GM12875 (cell line): ENCODE results near the gene DCUN1D3.

ENCODE experiments used
- H3K4me3 ChIP-seq: one replicate; pipeline ENCODE4 v1.5.1; 2011; ENCODE audit warnings: low read depth, low read length, control low read depth
- CTCF ChIP-seq: IDR thresholded peaks from 2 replicates; pipeline ENCODE4 v1.5.1; 2011; ENCODE audit warnings: low read depth, mild to moderate bottlenecking, control low read depth, inconsistent platforms, low read length, moderate library complexity, borderline replicate concordance; ENCODE audit not compliant: insufficient read depth

The DCUN1D3 gene

DNA sequence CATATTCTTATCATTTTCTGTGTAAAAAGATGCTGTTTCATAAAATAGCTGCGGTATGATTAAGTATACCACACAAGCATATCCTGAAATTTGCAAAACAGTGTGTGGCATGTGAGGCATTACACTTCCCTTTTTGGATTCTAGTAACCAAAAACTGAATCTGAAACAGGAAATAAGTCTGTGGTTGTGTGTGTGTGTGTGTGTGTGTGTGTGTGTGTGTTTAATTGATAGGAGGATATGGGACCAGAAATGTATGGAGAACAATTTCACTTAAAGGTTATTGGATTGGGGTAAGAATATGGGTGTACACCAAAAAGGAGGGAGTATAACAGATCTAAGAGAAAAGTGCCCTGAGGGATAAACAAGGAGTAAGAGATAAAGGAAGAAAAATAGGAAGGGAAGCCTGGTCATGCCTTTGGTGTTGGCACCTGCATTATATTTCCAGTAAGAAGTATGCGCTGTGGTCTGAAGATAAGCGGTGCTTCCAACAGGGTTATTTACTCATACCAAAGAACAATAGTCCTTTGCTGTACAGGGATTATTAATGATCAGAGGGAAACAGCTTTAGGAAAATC, 4.4 kb upstream of the DCUN1D3 start:
- H3K4me3 ChIP-seq: no peak overlapping the region
- no peak for TF ChIP-seq CTCF

- H3K4me3 ChIP-seq: no peak overlapping the region
- TF ChIP-seq CTCF: no peak
Observed at GRCh38 chr16:20903899-20904506, 3.8 kb upstream of the DCUN1D3 start.

- H3K4me3 ChIP-seq: no peak overlapping the region
- TF ChIP-seq CTCF: no peak
Observed at GRCh38 chr16:20903116-20903898, 3.1 kb upstream of the DCUN1D3 start.

DNA sequence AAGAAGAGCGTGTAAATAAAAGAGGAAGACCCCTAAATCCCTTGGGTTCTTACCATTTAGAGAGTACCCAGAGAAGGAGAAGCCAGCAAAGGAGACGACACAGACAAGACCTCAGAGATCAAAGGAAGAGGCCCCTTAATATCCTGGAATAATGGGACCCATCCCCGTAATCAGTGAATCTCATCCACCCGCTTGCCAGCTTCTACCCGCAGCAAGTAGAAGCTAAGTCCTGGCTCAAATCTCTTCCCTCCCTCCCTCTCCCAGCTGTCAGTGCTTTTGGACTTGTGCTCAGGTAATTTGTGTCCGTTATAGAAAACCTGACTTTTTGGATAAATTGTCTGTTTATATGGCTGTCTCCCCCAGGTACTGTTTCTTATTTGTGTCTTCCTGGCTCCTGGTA, 2.3 kb upstream of the DCUN1D3 start:
- TF ChIP-seq CTCF: no peak
- H3K4me3 ChIP-seq: no peak overlapping the region

GRCh38 chr16:20901436-20902112, 1.4 kb upstream of the DCUN1D3 start:
- H3K4me3 ChIP-seq: peak overlapping the region; percentile 69
- TF ChIP-seq CTCF: no peak

- TF ChIP-seq CTCF: no peak
- peak overlapping the region; percentile 69 for H3K4me3 ChIP-seq
Observed at GRCh38 chr16:20901068-20901435, 894 bp upstream of the DCUN1D3 start.
